ENCODE data around the gene SHBG. TPM values are rescaled to one million over a fixed set of nuclear protein-coding genes. Genes with fewer than 3 reads are reported as not detected.
A peak's percentile ranks its signal among the peaks of the same experiment; 100 is the strongest.

SHBG gene
- total and polyA plus RNA-seq, 2 of the 4 experiments (the other 2 are of a cell fraction), result 0.36 to 0.38 TPM

- intact Hi-C loops (cut with micrococcal nuclease) (no loop called here), in situ Hi-C loops (cut with MboI; ENCODE audit: low sequenced_read_pairs) (no loop called here), dilution Hi-C loops (cut with HindIII; ENCODE audit: low sequenced_read_pairs, unreplicated experiment) (no loop called here)
- Histone ChIP-seq H3K14ac (replicated peaks; ENCODE audit: low read depth, low read length) (no peak overlapping the region), H3K9ac (ENCODE audit: low read depth, low read length) (no peak overlapping the region), H3K4me1 (ENCODE audit: control insufficient read depth, insufficient read depth, low read length) (peaks cover 6% of the 10 kb centered on the region; the same call in 1 of the 2 replicates), H3K36me3 (ENCODE audit: control insufficient read depth, insufficient read depth, low read length) (no peaks in the 10 kb centered on the region), H3K27ac (ENCODE audit: insufficient read depth, low read length) (no peak overlapping the region), H2AK5ac (ENCODE audit: low read depth, low read length) (no peak overlapping the region), H3K23ac (ENCODE audit: low read depth, low read length) (no peak overlapping the region), H2BK20ac (ENCODE audit: low read depth, low read length) (no peak overlapping the region), H2BK120ac (ENCODE audit: low read depth, low read length) (no peak overlapping the region), H3K9me1 (ENCODE audit: insufficient read depth, low read length) (no peaks in the 10 kb centered on the region), H2AK9ac (replicated peaks; ENCODE audit: low read depth, low read length, poor library complexity) (no peak overlapping the region), H3K56ac (ENCODE audit: extremely low read depth, insufficient read depth, low read length) (no peak overlapping the region), H3K4ac (ENCODE audit: low read depth, low read length) (no peak overlapping the region), H3K9me3 (ENCODE audit: control insufficient read depth, insufficient read depth, low read length) (no peaks in the 10 kb centered on the region; the same call in 1 of the 2 replicates), H3K4me3 (ENCODE audit: insufficient read depth, low read depth, low read length) (peak overlapping the region; percentile 30; the same call in 1 of the 2 replicates), H4K91ac (ENCODE audit: insufficient read depth, low read depth, low read length) (no peak overlapping the region), H4K5ac (ENCODE audit: low read depth, low read length) (no peak overlapping the region), H3K27me3 (ENCODE audit: control insufficient read depth, insufficient read depth, low read length) (peaks cover 61% of the 10 kb centered on the region), H4K8ac (ENCODE audit: low read depth in 2 of 2, low read length in 2 of 2) (no peak overlapping the region), H3K18ac (ENCODE audit: low read depth, low read length) (no peak overlapping the region), H2BK5ac (ENCODE audit: low read depth, low read length, poor library complexity, severe bottlenecking) (no peak overlapping the region), H3K79me1 (ENCODE audit: low read depth in 1 of 2, low read length in 2 of 2) (no peaks in the 10 kb centered on the region), H2BK15ac (ENCODE audit: low read depth, low read length) (no peak overlapping the region), H4K20me1 (ENCODE audit: insufficient read depth, low read length) (no peaks in the 10 kb centered on the region; the same call in none of the 2 replicates), H3K4me2 (ENCODE audit: low read depth, low read length) (peak overlapping the region; percentile 93), H2AFZ (replicated peaks; ENCODE audit: low read length, poor library complexity) (peak overlapping the region; percentile 58)
- ATAC-seq (ENCODE audit: low read depth) (no peak), DNase-seq (no peak)
- ChIA-PET POLR2A (ENCODE audit: unreplicated experiment) (interaction anchor here (0.6 kb wide), 1 partner anchor 735 kb away, joined by 4 read pairs; no protein-coding TSS in a partner anchor), CTCF (no interaction called here)
- WGBS, 2 experiments (ENCODE audit: extremely low coverage in 2 of 2, insufficient read length in 1 of 2), result 5% methylated on average over 19 of the region's 54 CpGs; no CpG with 5 or more reads in 1 of the 2 experiments
- BruUV-seq (replicated peaks), result no TSS peak
- TF ChIP-seq MAZ (IDR thresholded peaks at IDR 0.05; ENCODE audit: borderline replicate concordance, low read depth, low read length) (no peak), ELK1 (IDR thresholded peaks at IDR 0.05; ENCODE audit: borderline replicate concordance, low read depth, low read length) (no peak), RAD21 (IDR thresholded peaks at IDR 0.05; ENCODE audit: low read length) (no peak), MXI1 (IDR thresholded peaks at IDR 0.05; ENCODE audit: borderline replicate concordance, low read depth, low read length) (no peak), NFE2L2 (IDR thresholded peaks at IDR 0.05; ENCODE audit: low read depth, low read length) (no peak), POLR2A (IDR thresholded peaks at IDR 0.05; ENCODE audit: low read depth, low read length) (no peak), CHD1 (IDR thresholded peaks at IDR 0.05; ENCODE audit: low read depth, low read length) (no peak), CEBPB (IDR thresholded peaks at IDR 0.05; ENCODE audit: low read depth, low read length) (no peak), RFX5 (IDR thresholded peaks at IDR 0.05; ENCODE audit: low read depth, low read length) (no peak), CTCF (conservative IDR thresholded peaks at IDR 0.05; ENCODE audit: low read depth, low read length) (no peak), BHLHE40 (IDR thresholded peaks at IDR 0.05; ENCODE audit: low read depth, low read length) (no peak), MAFK (IDR thresholded peaks at IDR 0.05; ENCODE audit: low read depth, low read length) (no peak), RCOR1 (IDR thresholded peaks at IDR 0.05; ENCODE audit: insufficient replicate concordance, low read length) (no peak), FOS (IDR thresholded peaks at IDR 0.05; ENCODE audit: low read depth, low read length) (no peak), USF2 (IDR thresholded peaks at IDR 0.05; ENCODE audit: low read depth, low read length) (no peak)
Measured at GRCh38 chr17:7651665-7652387, 21.9 kb downstream of the SHBG start.
